Measurements from ENCODE around the gene MAGI1.

The MAGI1 gene

GRCh38 chr3:65362688-65363087 lies 676.0 kb downstream of the MAGI1 start:
- DNase-seq (ENCODE audit: low read depth, low spot score), result no peak

GRCh38 chr3:65361448-65361847 lies 677.3 kb downstream of the MAGI1 start:
- no peak for DNase-seq (ENCODE audit: low read depth, low spot score)

GRCh38 chr3:65356331-65357248 lies 682.1 kb downstream of the MAGI1 start:
- no peak for DNase-seq (ENCODE audit: low read depth, low spot score)

GRCh38 chr3:65354880-65355279 lies 683.8 kb downstream of the MAGI1 start:
- peak; percentile 77 for DNase-seq (ENCODE audit: low read depth, low spot score)

GRCh38 chr3:65352951-65353350 lies 685.8 kb downstream of the MAGI1 start:
- DNase-seq (ENCODE audit: low read depth, low spot score), result no peak

- DNase-seq (ENCODE audit: low read depth, low spot score), result no peak
Observed at GRCh38 chr3:65351753-65352152, 687.0 kb downstream of the MAGI1 start.

- DNase-seq (ENCODE audit: low read depth, low spot score), result no peak
Observed at GRCh38 chr3:65350801-65351476, 687.8 kb downstream of the MAGI1 start.

GRCh38 chr3:65348398-65348995 lies 690.2 kb downstream of the MAGI1 start:
- DNase-seq (ENCODE audit: low read depth, low spot score), result peak; percentile 94

- no peak for DNase-seq (ENCODE audit: low read depth, low spot score)
Observed at GRCh38 chr3:65347166-65347565, 691.6 kb downstream of the MAGI1 start.

GRCh38 chr3:65344846-65345245 lies 693.9 kb downstream of the MAGI1 start:
- DNase-seq (ENCODE audit: low read depth, low spot score), result no peak

GRCh38 chr3:65344444-65344843 lies 694.3 kb downstream of the MAGI1 start:
- no peak for DNase-seq (ENCODE audit: low read depth, low spot score)

GRCh38 chr3:65343736-65344135 lies 695.0 kb downstream of the MAGI1 start:
- DNase-seq (ENCODE audit: low read depth, low spot score), result no peak

GRCh38 chr3:65343026-65343425 lies 695.7 kb downstream of the MAGI1 start:
- DNase-seq (ENCODE audit: low read depth, low spot score), result no peak

- DNase-seq (ENCODE audit: low read depth, low spot score), result peak; percentile 33
Observed at GRCh38 chr3:65342084-65342683, 696.5 kb downstream of the MAGI1 start.

GRCh38 chr3:65339192-65339740 lies 699.5 kb downstream of the MAGI1 start:
- DNase-seq (ENCODE audit: low read depth, low spot score), result peak; percentile 11

GRCh38 chr3:65338571-65338970 lies 700.1 kb downstream of the MAGI1 start:
- peak; percentile 83 for DNase-seq (ENCODE audit: low read depth, low spot score)

- no peak for DNase-seq (ENCODE audit: low read depth, low spot score)
Observed at GRCh38 chr3:65335587-65335986, 703.1 kb downstream of the MAGI1 start.

GRCh38 chr3:65334045-65334665 lies 704.6 kb downstream of the MAGI1 start:
- peak; percentile 42 for DNase-seq (ENCODE audit: low read depth, low spot score)

GRCh38 chr3:65331730-65332129 lies 707.0 kb downstream of the MAGI1 start:
- no peak for DNase-seq (ENCODE audit: low read depth, low spot score)

- peak; percentile 20 for DNase-seq (ENCODE audit: low read depth, low spot score)
Observed at GRCh38 chr3:65330072-65330471, 708.6 kb downstream of the MAGI1 start.

- no peak for DNase-seq (ENCODE audit: low read depth, low spot score)
Observed at GRCh38 chr3:65328148-65328547, 710.6 kb downstream of the MAGI1 start.

Measured in astrocyte of the hippocampus (primary cell).